ENCODE measurements around the gene MEGF10. TPM values are rescaled to one million over a fixed set of nuclear protein-coding genes. Genes with fewer than 3 reads are reported as not detected.

Gene MEGF10
- total and polyA plus RNA-seq, 2 of the 8 experiments (the other 6 are each of a cell fraction or from before 2014, with no cell fraction given), result 38.2 to 53.1 TPM

DNA sequence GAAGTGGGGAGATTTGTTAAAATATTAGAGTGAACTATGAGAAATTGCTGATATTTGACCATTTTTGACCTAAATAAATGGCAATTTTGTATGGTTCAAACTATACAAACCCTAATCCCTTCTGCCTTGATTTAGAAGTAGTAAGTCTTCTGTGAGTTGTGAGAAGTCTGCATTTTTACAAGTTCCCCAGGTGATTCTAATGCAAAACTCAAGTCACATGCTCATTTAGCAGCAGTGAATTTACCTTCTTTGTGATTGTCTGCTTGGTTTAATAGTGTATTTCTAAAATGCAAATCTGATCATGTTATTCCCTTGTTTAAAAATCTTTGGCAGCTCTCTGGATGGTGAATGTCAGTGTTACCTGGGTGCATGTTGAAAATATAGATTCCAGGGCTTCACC is 2.8 kb downstream of the MEGF10 start (continued):
- TF ChIP-seq SP1 (IDR thresholded peaks at IDR 0.05; ENCODE audit: low read depth, low read length) (no peak), MAFK (IDR thresholded peaks at IDR 0.05; ENCODE audit: low read depth, low read length) (no peak), PHF8 (conservative IDR thresholded peaks at IDR 0.05; ENCODE audit: low read depth, low read length) (no peak), TAF7 (optimal IDR thresholded peaks at IDR 0.05; ENCODE audit: borderline replicate concordance, low read depth, low read length) (no peak), ASH2L (IDR thresholded peaks at IDR 0.05; ENCODE audit: low read length) (peak; percentile 34), SIRT6 (IDR thresholded peaks at IDR 0.05; ENCODE audit: low read length) (no peak)

Measured in H1 (cell line).